Measurements from ENCODE around the gene MMP11.

MMP11 gene

DNA sequence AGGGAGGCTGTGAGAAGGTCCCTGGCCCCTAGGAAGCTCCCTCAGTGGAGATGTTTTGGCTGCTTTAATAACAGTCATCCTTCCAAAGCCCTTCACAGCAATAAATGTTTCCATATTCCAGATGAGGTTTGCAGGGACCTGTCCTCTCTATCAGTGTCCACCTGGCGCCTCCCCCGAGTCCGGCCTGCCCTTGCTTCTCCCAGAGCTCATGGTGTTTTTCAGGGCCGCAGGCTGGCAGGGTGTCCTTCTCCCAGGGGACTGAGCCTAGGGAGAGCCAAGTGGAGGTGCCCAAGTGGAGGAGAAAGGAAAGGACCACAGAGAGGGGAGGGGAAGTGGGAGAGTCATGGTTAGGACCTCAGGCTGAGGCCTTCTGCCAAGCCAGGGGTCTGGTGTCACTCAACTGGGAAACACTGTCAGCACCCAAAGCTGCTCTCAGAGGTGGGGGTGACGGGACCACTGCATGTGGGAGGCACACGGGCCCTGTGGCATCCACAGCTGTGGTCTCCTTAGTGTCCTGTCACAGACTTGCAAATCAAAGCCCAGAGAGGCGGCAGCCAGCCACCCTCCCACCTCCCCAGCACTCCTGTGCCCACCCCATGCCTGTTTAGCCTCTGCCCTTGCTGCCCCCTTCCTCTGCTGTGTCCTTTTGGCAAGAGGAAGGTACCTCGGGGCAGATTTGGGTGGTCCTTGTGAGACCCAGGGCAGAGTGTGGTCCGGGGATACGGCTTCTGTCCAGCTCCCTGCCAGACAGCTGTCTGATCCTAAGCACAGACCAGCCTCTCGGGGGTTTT is 59.8 kb downstream of the MMP11 start:
- no peak for DNase-seq

DNA sequence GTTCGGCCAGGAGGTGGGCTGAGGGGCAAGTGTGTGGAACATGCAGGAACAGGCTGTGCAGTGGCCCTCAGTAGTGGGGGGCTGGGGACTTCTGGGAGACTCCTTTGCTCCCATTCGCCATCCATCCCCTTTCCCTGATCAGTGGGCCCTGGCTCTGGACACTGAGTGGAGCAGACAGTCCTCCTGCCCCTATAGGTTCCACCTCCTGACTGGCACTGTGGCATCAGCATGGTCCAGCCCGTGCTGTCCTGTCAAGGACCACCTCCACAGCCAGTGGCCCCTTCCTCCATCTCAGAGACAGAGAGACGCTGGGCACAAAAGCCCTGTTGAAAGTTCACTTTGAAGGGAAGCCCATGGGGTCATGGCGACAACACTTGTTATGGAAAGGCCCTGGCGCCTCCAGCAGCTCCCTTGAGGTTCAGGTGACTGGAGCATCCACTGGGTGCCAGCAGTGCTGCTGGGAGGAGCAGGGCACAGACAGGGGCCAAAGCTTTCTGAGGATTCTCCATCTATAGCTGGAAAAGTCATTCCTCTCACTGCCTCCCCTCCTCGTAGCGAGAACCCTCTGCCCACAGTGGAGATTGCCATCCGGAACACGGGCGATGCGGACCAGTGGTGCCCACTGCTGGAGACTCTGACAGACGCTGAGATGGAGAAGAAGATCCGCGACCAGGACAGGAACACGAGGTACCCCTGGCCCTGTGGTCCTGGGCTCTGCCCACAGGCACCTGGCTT is 60.5 kb downstream of the MMP11 start:
- no peak for DNase-seq

Measured in GF-D8 (cell line).